ENCODE data around the gene C2orf69.

Gene C2orf69

GRCh38 chr2:199966976-199967375, 55.9 kb downstream of the C2orf69 start:
- Mint-ChIP-seq H3K4me3 (no peak overlapping the region), H3K36me3 (ENCODE audit: low read depth) (peaks cover 30% of the 10 kb centered on the region), H3K9me3 (no peaks in the 10 kb centered on the region), H3K27me3 (ENCODE audit: low read depth) (no peaks in the 10 kb centered on the region), H3K4me1 (ENCODE audit: low read depth) (peaks cover 4% of the 10 kb centered on the region), H3K27ac (no peak overlapping the region)
- no peak for DNase-seq (ENCODE audit: low spot score)

DNA sequence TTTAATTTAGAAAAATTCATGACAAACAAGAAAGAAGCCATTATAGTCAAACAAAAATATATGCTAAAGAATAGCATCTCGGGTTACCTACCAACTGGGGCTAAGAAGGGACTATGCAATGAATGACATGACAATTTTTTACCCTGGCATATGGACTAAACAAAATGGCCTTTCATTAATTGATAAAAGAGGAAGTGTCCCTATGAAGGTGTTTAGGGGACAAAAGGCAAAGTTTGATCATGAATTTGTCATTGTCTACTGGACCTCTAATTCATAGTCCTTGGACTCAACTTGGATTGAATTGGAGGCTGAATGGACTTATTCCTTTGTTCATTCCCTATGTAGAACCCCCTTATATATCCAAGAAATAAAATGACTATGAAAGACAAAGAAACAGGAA, 57.0 kb downstream of the C2orf69 start:
- H3K27me3 Mint-ChIP-seq (ENCODE audit: low read depth) = no peaks in the 10 kb centered on the region
- peaks cover 24% of the 10 kb centered on the region for H3K36me3 Mint-ChIP-seq (ENCODE audit: low read depth)
- DNase-seq (ENCODE audit: low spot score) = no peak
- H3K9me3 Mint-ChIP-seq = no peaks in the 10 kb centered on the region
- no peaks in the 10 kb centered on the region for H3K4me1 Mint-ChIP-seq (ENCODE audit: low read depth)
- no peak overlapping the region for H3K27ac Mint-ChIP-seq
- H3K4me3 Mint-ChIP-seq = no peak overlapping the region

DNA sequence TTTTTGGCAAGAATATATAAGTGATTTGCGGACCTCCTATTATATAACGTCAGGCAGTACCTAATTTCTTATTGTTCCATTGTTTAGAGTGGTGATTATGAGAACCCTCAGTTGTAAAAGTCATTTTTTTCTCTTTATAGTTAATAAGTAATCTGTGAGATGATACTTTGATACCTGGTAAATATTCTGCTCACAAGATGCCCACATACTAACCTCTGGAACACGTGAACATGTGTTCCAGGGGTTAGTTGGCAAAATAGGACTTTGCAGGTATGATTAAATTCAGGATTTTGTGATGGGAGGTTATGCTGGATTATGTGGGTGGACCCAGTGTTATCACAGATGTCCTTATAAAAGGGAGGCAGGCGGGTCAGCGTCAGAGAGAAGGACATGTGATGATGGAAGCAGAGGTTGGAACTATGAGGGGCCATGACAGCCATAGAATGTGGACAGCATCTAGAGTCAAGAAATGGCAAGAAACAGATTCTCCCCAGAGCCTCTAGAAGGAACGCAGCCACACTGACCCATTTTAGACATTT, 61.1 kb downstream of the C2orf69 start:
- H3K4me3 Mint-ChIP-seq = no peak overlapping the region
- no peak for DNase-seq (ENCODE audit: low spot score)
- no peak overlapping the region for H3K27ac Mint-ChIP-seq
- H3K27me3 Mint-ChIP-seq (ENCODE audit: low read depth) = no peaks in the 10 kb centered on the region
- no peaks in the 10 kb centered on the region for H3K9me3 Mint-ChIP-seq
- peaks cover 1% of the 10 kb centered on the region for H3K4me1 Mint-ChIP-seq (ENCODE audit: low read depth)
- peaks cover 5% of the 10 kb centered on the region for H3K36me3 Mint-ChIP-seq (ENCODE audit: low read depth)

GRCh38 chr2:199973703-199974102, 62.6 kb downstream of the C2orf69 start:
- Mint-ChIP-seq H3K4me3 (no peak overlapping the region), H3K27me3 (ENCODE audit: low read depth) (no peaks in the 10 kb centered on the region), H3K36me3 (ENCODE audit: low read depth) (no peaks in the 10 kb centered on the region), H3K4me1 (ENCODE audit: low read depth) (peaks cover 14% of the 10 kb centered on the region), H3K27ac (no peak overlapping the region), H3K9me3 (no peaks in the 10 kb centered on the region)
- DNase-seq (ENCODE audit: low spot score) = no peak

DNA sequence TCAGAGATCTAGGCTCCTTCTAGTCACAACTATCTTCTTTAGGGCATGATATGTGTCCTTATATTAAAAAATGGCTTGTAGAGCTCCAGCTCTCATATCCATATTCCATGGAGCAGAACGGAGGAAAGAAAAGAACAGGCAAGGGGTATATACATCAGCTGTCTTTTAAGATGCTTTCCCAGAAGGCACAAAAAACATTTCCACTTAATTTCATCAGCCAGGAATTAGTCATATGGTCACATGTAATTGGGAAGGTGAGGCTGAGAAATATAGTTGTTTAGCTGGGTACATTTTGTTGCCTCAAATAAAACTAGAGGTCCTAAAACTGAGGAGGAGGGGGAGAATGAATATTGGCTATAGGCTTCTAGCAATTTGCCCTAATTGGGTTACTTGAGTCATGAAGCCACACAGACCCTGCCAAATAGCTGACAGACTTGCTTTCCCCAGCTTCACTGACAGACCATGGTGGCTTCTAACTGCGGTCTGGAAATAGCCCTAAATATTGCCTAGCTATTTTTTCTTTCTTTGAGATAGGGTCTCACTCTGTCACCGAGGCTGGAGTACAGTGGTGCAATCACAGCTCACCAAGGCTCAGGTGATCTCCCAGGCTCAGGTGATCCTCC, 64.3 kb downstream of the C2orf69 start:
- Mint-ChIP-seq H3K36me3 (ENCODE audit: low read depth) (no peaks in the 10 kb centered on the region), H3K27me3 (ENCODE audit: low read depth) (no peaks in the 10 kb centered on the region), H3K27ac (no peak overlapping the region), H3K9me3 (no peaks in the 10 kb centered on the region), H3K4me1 (ENCODE audit: low read depth) (peaks cover 20% of the 10 kb centered on the region), H3K4me3 (no peak overlapping the region)
- DNase-seq (ENCODE audit: low spot score) = no peak
